PFSK-1 (cell line): Measurements from ENCODE around the gene FAM83E.

Experiments used
- FOXP2 ChIP-seq: optimal IDR thresholded peaks from 2 replicates; pipeline ENCODE3; 2011; ENCODE audit warnings: borderline replicate concordance, control low read depth, inconsistent platforms; ENCODE audit not compliant: insufficient read depth; ENCODE audit errors: extremely low read length, extremely low read depth
- POLR2AphosphoS5 ChIP-seq: IDR thresholded peaks from 2 replicates; pipeline ENCODE4 v1.6.1; 2012; ENCODE audit warnings: low read depth, mild to moderate bottlenecking, control low read depth, low read length, moderate library complexity
- REST ChIP-seq, 2 experiments: IDR thresholded peaks; 2 replicates each; pipeline versions ENCODE4 v1.6.1 to v1.8.0; 2011 to 2012; ENCODE audit warnings: low read depth in 2 of 2, low read length in 2 of 2, control low read depth in 1 of 2, inconsistent platforms in 1 of 2, mild to moderate bottlenecking in 1 of 2, moderate library complexity in 1 of 2; ENCODE audit not compliant: insufficient read depth in 1 of 2
- SIN3A ChIP-seq: IDR thresholded peaks from 2 replicates; pipeline ENCODE4 v1.6.1; 2012; ENCODE audit warnings: mild to moderate bottlenecking, low read length, moderate library complexity, borderline replicate concordance; ENCODE audit not compliant: insufficient read depth
- TAF1 ChIP-seq: IDR thresholded peaks from 2 replicates; pipeline ENCODE4 v1.6.1; 2012; ENCODE audit warnings: low read length, control low read depth, borderline replicate concordance; ENCODE audit not compliant: insufficient read depth

- TF ChIP-seq REST (IDR thresholded peaks at IDR 0.05; ENCODE audit: insufficient read depth in 1 of 2, low read depth in 2 of 2, low read length in 2 of 2) (no peak), SIN3A (no peak), TAF1 (no peak), POLR2AphosphoS5 (no peak), FOXP2 (no peak)
Measured at GRCh38 chr19:48595833-48596232, 19.0 kb downstream of the FAM83E start.
